Dermis blood vessel endothelial cell (primary cell): Measurements from ENCODE around the gene ADSS2. TPM values are rescaled to one million over a fixed set of nuclear protein-coding genes. Genes with fewer than 3 reads are reported as not detected.
A peak's percentile ranks its signal among the peaks of the same experiment; 100 is the strongest.
"Not testable (repeated sequence)": the region's sequence is repeated elsewhere in the genome, so short reads cannot be mapped to it uniquely, and the experiment has no call there.

Source experiments
- DNase-seq: peaks from one replicate; pipeline ENCODE4 v3.0.0; 2010
- total RNA-seq: library from RNA; depleted of rRNA; stranded (reverse); fragments of >200 nt; gene quantifications from 2 replicates; pipeline ENCODE4 v1.2.3, GENCODE V29; 2014

ADSS2 gene
- 92.1 and 124 TPM in 2 replicates for total RNA-seq

- DNase-seq, result no peak
Measured at GRCh38 chr1:244451539-244451950, at the start of gene ADSS2. ADSS2 (minus strand) TSS chr1:244451909; CDS start chr1:244451817, 92 bp downstream.

GRCh38 chr1:244500515-244500914 lies 48.8 kb upstream of the ADSS2 start:
- DNase-seq, result not testable (repeated sequence)

- not testable (repeated sequence) for DNase-seq
Measured at GRCh38 chr1:244499484-244499883, 47.8 kb upstream of the ADSS2 start.

GRCh38 chr1:244497805-244498204 lies 46.1 kb upstream of the ADSS2 start:
- no peak for DNase-seq

- no peak for DNase-seq
Measured at GRCh38 chr1:244496186-244496585, 44.5 kb upstream of the ADSS2 start.

- no peak for DNase-seq
Measured at GRCh38 chr1:244494653-244495052, 42.9 kb upstream of the ADSS2 start.

GRCh38 chr1:244484971-244485370 lies 33.3 kb upstream of the ADSS2 start:
- DNase-seq, result not testable (repeated sequence)

- DNase-seq, result no peak
Measured at GRCh38 chr1:244473059-244473605, 21.4 kb upstream of the ADSS2 start.

GRCh38 chr1:244466724-244467123 lies 15.0 kb upstream of the ADSS2 start:
- no peak for DNase-seq

- peak; percentile 90 for DNase-seq
Measured at GRCh38 chr1:244461245-244462071, 9.7 kb upstream of the ADSS2 start, which contains the start of gene CATSPERE. CATSPERE (plus strand) TSS chr1:244461273; CDS start chr1:244461430, 157 bp downstream.

- no peak for DNase-seq
Measured at GRCh38 chr1:244460197-244460596, 8.5 kb upstream of the ADSS2 start.

GRCh38 chr1:244458781-244459180 lies 7.1 kb upstream of the ADSS2 start:
- no peak for DNase-seq

GRCh38 chr1:244456586-244456985 lies 4.9 kb upstream of the ADSS2 start:
- no peak for DNase-seq

- DNase-seq, result no peak
Measured at GRCh38 chr1:244454412-244454811, 2.7 kb upstream of the ADSS2 start.

GRCh38 chr1:244451951-244452795 lies 464 bp upstream of the ADSS2 start:
- peak; percentile 100 for DNase-seq

- peak; percentile 70 for DNase-seq
Measured at GRCh38 chr1:244450597-244451538, 841 bp downstream of the ADSS2 start.

GRCh38 chr1:244449936-244450508 lies 1.7 kb downstream of the ADSS2 start:
- no peak for DNase-seq

GRCh38 chr1:244448279-244449036 lies 3.3 kb downstream of the ADSS2 start:
- DNase-seq, result no peak

- DNase-seq, result no peak
Measured at GRCh38 chr1:244447552-244447951, 4.2 kb downstream of the ADSS2 start.

GRCh38 chr1:244447024-244447423 lies 4.7 kb downstream of the ADSS2 start:
- DNase-seq, result no peak
